H1 (cell line): ENCODE results near the gene USP7.

Experiments used
- HDAC2 ChIP-seq, 2 experiments: fragments of 300-600 bp in 1 of 2; sonication (generic) in 1 of 2; IDR thresholded peaks; 2 replicates each; pipeline ENCODE4 v1.6.1; 2011 to 2012; ENCODE audit warnings: low read depth in 2 of 2, low read length in 2 of 2, mild to moderate bottlenecking in 2 of 2, moderate library complexity in 2 of 2, borderline replicate concordance in 1 of 2, inconsistent platforms in 1 of 2
- ZNF274 ChIP-seq: IDR thresholded peaks from 2 replicates; pipeline ENCODE4 v1.7.0; 2012; ENCODE audit warnings: low read length, borderline replicate concordance; ENCODE audit errors: extremely low read depth

DNA sequence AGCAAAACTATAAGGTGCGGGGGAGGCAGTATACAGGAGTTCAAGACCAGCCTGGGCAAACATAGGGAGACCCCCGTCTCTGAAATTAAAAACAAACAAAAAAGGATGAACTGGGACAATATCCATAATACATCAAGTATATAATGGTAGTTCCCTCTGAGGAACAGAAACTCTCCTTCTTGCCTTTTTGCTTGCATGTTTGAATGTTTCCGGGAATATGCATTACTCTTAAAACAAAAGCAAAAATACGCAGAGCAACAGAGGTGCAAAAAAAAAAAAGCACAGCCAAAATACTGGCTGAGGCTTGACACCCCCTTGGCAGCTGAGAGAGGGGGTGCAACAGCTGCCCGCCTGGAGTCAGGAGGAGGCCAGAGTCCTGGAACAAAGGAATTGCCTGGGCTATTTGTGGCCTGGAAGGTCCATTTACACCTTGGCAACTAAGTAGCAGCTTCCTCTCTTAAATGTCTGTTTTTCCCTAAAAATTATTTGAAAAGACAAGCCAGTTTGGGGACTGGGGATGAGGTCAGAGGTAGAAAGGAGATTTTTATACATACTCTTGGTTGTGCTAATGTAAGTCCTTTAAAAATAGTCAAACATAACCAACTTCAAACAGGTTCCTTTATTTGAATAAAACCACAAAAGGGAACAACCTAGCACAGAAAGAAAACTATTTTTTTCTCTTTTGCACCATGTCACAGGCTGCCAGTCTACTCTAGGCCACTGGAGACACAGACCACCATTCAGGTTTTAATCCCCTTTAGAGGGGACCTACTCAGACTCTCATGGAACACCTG is 19.5 kb downstream of the USP7 start:
- TF ChIP-seq HDAC2 (IDR thresholded peaks at IDR 0.05; ENCODE audit: borderline replicate concordance in 1 of 2, low read depth in 2 of 2, low read length in 2 of 2) = no peak
- no peak for TF ChIP-seq ZNF274
